Measurements from ENCODE around the gene LEKR1.

Gene LEKR1

DNA sequence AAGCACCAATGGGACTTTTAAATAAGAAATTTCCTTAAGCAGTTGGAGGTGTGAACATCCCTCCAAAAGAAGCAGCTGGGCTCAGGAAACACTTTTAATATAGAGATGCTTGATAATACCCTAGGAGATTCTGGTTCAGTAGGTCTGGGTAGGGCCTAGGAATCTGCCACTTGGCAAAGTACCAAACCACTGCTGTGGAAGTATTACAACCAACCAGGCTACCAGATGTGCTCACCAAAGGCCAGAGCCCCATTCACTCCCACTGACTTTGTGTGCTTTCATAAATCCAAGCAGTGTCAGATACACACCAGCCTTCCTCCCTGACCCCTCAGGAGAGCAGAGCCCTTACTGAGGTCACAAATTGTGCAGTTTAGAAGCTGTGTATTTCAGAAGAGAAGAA lies 171.2 kb downstream of the LEKR1 start:
- DNase-seq: no peak

DNA sequence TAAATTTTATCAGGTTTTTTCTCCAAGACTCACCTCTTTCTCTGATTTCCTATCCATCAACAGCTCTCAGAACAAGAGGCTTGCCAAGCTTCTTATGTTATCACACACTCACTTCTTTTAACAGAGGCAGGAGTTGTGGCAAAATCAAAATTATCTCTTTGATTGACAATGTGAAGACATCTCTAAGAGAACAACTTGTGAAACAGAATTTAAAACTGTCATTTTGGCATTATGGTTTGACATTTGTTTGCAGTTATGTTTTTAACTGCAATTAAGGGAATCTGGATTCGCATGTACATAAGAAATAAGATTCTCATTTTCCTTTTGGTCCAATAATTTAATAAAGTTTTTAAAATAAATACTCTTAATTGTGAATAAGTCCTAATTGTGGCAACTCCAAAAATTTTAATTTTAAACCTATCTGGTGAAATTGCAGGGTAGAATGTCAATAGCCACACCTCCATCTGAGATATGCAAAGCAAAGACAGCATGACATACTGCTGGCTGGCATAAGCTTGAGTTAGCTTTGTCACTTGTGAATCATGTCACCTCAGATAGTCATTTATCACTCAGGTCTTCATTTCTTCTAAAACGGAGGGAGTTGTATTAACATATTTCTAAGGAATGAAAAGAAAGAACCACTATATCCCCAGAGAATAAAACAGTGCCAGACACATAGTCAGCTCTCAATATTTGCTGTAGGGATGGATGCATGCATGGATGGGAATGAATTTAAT lies 175.2 kb downstream of the LEKR1 start:
- DNase-seq: no peak

DNA sequence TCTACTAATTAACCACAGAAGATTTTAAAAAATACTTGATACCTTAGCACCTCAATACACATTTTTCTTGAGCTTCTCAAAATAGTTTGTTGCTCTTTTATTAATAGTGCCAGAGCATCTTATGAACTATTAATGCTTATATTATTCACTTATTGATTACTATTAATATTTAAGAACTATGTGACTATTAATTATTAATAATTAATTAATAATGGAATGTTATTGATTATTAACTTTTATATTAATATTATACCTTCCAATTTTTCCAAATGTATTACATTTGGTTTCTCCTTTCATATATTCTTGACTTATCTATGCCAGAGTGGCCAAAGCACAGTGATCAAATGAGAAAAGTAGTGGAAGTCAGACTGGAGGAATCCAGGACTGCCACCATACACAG lies 195.5 kb downstream of the LEKR1 start:
- no peak for DNase-seq

DNA sequence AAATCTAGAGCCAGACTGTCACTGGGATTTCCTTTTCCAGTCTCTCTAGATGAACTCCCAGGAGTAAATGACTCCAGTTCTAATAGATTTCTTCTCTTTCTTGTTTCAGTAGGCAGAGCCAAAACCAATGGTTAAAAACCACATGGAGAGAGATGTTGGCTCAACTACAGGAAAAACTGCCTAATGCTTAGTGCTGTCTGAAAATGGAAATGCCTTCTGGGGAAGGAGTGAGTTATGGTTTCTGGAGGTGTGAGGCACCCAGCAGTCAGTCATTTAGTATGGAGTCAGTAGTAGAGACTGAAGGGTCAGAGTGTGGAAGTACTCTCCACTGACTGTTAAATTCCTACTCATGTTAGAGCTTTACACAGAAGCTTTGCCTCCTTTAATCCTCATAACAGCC lies 197.1 kb downstream of the LEKR1 start:
- no peak for DNase-seq

DNA sequence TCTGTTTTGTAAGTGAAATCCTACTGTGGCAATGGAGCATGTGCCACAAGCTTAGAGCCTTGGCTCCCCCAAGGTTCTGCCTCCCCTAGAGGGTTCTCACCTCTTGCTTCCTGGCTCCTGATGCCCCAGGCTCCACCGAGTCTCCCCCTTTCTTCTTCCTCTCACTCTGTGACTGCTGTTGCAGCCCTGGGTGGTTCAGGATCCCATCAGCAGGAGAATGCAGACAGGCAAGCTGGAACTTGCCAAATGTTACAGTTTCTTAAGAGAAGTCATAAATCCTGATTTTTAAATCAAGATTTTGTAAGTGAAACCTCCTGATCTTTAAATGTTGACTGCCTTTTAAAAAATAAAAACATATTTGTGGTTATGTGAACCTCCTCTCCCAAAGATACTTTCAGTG lies 199.9 kb downstream of the LEKR1 start:
- DNase-seq: no peak

DNA sequence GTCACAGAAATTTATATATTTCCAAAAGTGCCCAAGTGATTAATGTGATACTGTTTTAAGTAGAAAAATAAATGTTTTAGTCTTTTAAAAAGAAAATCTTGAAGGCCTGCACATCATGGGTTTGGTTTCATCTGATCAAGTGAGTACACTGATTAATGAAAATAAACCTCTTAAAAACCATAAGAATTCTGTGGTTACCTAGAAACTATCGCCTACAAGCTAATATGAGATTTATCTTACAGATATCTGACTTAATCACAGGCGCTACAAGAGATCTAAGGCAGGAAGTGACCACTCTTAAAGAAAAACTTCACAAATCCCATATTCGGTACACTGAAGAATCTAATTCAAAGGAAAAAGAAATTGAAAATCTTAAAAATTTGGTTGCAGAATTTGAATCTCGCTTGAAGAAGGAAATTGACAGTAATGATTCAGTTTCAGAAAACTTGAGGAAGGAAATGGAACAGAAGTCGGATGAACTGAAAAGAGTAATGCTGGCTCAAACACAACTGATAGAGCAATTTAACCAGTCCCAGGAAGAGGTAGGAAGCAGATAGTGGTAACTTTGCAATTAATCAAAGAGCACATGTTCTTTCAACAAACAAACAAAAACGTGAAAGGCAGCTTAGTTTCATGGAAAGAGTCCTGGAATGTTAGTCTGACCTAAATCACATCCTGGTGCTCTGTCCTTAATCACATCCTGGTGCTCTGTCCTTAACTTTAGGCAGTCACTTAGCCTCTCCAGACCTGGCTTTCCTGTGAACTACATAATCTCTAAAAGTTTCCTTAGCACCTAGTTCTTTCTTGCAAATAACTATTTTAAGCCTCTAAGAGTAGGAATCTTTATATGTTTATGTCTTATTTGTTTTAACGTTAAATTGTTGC lies 201.9 kb downstream of the LEKR1 start:
- no peak for DNase-seq

DNA sequence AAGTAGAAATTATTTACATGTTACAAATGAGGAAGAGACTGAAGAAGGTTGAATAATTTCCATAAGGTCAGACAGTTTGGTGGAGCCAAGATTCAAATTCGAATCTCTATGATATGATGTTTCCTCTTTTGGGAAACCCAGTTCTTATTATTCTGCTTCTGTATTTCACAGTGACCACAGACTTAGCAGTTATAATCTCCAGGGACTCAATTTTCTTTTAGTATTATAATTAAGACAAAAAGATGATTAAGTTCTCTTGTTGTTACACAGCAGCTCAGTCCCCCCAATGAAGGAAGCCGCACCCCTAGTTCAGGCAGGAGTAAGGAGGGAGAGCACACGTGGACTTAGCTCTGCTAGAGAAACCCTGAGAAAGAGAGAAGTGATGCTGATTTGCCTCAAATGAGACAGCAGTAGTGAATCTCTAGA lies 203.2 kb downstream of the LEKR1 start:
- DNase-seq: no peak

DNA sequence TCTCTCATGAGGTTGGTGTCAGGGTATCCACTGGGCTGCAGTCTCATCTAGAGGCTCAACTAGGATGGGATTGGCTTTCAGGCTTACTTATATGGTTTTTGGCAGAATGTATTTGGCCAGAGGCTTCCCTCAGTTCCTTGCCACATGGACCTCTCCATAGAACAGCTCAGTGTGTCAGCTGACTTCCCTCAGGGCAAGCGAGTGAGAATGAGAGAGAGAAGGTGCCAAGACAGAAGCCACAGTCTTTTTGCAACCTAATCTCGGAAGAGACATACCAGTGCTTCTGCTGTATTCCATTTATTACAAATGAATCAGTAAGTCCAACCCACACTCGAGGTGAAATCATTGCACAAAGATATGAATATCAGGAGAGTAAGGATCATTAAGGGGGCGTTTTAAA lies 204.6 kb downstream of the LEKR1 start:
- no peak for DNase-seq

DNA sequence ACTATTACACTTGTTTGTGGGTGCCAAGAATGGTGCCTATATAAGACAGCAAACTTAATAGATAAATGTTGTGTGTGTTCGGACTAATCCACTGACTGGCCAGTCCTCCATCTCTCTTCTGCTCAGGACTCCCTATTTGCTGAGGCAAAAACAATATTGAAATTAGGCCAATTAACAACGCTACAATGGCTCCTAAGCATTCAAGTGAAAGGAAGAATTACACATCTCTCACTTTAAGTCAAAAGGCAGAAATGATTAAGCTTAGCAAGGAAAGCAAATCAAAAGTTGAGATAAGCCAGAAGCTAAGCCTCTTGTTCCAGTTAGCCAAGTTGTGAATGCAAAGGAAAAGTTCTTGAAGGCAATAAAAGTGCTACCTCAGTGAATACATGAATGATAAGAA lies 206.8 kb downstream of the LEKR1 start:
- DNase-seq: no peak

DNA sequence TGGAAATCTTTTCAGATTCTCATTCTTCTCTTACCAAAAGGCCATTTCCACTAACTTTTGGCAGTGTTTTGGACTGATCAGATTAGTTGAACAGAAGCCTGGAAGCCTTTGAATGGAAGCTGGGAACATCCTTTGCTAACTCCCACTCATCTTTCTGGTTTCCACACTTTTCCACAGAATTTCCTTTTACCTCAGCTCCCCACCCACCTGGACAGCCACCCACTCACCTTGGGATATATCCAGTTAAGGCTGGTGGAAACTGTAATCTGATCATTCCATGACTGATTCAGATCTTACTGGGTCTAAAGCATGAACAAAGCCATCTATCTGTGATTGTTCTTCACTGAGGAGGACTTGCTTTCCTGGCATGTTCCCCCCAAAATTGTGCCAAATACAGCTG lies 214.3 kb downstream of the LEKR1 start:
- DNase-seq: no peak

DNA sequence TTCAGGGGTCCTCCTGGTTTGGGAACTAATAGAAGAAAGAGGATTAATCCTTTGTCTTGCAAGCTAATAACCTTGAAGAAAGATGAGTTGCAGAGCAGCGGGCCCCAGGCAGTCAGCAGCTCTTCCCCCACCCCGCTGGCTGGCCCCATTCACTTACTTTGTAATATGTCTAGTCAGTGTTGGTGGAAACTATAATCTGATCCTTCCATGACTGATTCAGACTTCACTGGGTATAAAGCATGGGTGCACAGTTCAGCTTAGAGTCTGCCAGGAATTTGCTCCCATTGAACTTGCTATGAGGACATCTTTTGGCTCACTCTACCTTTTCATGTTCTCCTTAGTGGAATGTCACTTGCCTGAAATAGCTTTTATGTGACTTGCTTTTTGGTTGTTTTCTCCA lies 216.1 kb downstream of the LEKR1 start:
- no peak for DNase-seq

DNA sequence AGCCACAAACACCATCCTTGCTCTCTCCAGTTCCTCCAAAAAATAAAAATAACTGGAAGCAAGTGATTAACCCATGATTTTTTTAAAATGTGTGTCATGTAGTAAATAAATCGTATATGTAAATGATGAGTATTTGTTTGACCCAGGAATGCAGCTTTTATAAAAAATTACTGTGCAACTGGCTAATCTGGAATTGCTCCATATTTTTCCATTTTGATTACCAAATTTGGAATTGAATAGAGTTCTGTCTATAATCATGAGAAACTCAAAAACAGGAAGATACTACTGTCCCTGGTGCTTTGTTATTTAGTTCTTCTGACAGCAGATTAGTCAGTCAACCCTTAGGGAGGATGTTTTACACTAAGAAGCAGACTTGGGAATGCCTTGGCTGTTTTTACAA lies 217.6 kb downstream of the LEKR1 start:
- no peak for DNase-seq

DNA sequence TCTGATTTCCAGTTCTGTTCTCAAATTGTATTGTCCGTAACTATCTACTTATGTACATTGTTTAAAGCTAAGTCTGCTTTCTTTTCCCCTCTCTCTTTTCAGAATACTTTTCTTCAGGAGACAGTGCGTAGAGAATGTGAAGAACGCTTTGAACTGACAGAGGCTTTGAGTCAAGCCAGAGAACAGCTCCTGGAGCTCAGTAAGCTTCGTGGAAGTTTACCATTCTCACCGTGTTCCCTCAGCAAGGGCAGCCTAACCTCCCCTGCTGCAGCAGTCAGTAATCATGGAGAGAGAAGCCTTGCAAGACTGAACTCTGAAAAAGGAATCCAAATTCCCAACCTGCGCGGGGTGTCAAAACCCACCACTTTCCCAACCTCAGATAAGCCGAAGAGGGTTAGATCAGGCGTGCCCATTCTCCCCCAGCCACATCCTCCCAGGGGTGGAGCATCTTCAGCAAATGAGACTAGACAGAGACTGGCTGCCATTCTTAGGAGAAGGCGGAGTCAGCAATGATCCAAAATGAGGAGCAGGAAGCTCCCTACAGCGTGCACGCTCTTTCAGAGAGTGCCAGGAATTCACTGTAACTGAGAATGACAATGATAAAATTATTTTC lies 219.2 kb downstream of the LEKR1 start:
- DNase-seq: no peak

DNA sequence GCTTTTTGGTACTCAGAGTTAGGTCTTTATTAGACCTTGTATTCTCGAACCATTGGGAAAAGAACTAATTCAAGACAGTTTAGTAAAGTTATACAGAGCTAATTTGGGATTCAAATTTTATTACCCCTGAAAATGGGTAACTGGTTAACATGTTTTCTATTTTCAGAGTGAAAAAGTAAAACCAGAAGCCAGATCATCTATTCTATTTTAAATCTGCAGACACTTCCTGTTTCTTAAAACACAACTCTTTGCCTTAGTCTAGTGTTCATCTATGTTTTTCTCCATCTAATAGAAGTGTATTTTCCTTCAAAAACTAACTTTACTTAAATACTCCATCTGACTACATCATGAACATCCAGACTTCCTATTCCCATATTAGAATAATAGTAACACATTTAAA lies 220.4 kb downstream of the LEKR1 start:
- DNase-seq: no peak

DNA sequence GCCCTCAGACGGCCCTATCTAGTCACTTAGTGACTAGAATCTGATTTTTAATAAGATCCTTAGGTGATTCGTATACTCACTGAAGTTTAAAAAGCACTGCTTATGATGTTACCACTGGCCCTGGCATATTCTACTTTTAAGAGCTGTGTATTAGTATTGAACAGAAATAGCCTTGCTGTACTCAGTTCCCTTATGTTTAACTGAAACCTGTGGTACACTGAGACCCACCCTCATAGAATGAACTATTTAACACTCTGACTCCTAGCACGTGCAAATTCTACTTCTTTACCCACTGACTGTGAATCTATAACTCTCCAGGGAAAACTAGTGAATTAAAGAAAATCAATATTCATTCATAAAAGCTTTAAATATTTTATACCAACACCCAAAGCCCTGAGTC lies 224.9 kb downstream of the LEKR1 start:
- DNase-seq: no peak

DNA sequence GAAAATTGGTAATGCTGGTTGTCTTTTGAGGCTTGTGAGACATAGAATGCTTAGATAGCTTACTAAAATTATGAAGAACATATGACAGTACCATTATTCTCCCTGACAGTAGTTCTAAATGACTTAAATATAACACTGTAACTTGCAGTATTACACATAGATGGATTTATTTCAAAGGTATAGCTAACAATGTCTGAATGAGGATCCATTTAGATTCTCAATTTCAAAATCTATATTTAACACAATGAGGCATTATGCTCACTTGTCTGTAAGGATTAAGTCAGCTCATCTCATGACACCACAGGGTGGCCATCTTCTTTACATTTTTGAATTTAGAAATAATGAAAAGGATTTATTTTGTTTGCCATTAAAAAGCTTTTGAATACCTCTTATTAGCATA lies 225.4 kb downstream of the LEKR1 start:
- DNase-seq: no peak

DNA sequence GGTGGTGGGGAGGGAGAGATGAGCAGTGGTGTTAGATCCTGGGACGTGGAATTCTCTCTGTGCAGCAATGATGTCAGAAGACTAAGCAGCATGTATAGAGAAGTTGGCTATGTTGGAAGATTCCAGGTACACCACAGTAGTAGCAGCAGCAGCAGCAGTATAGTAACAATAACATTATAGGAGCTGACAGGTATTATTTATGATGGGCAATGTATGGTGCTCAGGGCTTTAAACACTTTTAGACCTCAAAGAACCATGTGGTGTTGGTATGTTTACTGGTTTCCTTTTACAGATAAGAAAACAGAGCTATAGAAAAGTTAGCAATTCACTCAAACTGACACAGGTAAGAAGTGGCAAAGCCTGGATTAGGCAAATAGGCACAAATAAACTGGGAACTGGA lies 229.9 kb downstream of the LEKR1 start:
- DNase-seq: no peak

DNA sequence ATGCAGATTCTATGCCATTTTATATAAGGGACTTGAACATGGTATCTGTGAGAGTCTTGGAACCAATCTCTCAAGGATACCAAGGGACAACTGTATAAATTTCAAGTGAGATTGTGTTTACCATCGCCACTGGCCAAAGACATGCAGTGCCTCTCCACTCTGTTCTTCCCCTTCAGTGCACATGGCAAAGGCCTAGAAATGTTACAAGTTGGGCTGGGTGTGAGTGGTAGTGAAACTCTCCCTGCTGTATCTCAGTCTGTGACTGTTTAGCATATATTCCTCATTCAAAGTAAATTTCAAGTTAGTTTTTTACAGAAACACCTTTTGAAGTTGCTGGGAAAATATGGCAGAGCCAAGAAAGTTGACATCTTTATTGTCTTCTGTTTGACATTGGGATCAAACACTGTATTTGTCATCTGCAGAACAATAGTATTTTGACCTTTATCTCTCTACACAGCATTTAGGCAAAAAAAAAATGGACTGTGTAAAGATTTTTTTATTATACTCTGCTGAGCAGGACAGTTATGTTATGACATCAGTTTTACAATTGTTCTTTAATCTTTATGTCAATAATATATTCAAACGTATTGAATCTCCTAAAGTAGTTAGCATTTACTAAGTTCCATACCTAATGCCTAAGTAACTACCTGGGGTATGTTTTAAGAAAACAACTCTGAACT lies 232.4 kb downstream of the LEKR1 start:
- DNase-seq: no peak

DNA sequence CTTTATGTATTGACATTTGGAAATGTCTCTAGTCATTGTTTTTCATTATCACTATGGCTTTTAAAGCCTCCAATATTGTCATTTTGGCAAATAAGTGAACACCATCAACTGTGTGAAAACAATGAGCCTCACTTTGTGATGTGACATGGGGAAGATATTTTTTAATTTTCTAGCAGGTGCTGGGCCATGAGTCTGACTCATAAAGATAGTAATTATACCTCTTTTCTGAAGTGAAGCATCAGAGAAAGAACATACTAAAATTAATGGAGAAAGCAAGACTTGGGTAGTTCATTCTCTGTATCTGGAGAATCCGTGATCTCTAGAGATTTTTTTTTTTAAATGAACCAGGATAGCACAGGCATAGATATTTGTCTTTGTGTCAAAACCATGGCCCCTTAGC lies 233.0 kb downstream of the LEKR1 start:
- no peak for DNase-seq

DNA sequence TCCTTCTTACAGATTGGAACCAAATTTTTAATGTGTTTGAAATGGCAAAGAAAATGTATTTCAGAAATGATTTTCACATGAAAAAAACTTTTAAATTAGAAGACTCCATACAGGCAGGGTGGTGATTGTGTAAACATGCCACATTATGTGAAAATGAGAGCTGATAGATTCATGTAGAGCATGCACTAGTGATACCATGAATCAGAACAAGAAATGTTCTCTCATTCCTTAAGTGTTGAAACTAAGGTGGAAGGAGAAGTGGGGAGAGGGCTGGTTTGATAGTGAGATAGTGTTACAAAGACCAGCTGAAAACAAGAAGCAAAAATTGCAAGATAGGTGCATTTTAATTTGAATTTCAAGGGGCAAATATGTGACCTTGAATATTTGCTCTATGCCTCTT lies 233.5 kb downstream of the LEKR1 start:
- no peak for DNase-seq

DNA sequence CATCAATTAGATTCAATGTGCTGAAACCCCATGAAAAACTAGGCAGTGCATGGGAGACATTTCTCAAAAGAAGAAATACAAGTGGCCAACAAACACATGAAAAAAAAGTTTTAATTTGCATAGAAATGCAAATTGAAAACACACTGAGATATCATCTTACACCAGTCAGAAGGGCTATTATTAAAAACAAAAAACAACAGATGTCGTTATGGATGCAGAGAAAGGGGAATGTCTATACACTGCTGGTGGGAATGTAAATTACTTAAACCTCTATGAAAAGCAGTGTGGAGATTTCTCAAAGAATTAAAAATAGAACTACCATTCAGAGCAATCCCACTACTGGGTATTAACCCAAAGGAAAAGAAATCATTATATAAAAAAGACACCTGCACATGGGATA lies 235.1 kb downstream of the LEKR1 start:
- peak; percentile 77 for DNase-seq

DNA sequence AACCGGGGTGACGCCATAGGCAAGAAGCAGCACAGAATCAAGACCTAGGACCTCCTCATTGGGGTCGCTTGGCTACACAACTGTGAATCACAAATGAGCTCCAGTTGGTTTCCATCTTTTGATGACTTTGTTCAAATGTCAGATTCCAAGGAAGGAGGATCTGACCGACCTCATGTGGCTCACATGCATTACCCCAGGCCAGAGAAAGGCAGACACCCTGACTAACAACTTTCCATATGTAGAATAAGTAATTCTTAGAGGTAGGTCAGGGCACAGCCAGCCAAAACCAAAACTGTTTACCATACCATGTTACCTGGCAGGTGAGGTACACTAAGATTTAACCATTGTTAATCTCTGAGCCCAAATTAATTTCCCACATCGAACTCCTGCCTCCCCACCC lies 237.3 kb downstream of the LEKR1 start:
- DNase-seq: no peak

DNA sequence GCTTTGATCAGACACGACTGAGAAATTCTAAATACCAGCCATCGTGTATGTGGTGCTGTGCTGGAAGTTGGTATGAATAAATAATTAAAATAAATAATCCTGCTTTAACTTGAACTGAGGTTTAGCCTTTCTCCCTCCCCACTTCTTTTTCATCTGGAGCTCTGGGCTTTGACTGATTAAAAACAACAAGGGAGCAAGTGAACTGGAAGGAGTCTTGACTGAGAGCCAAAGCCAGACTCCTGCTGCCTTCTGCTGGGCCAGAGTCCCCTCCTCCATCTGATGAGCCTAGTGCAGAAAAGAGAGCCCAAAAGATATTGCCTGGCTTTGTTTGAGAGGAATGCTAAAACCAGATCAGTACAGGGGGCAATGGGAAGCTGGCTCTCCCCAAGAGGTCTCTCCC lies 237.8 kb downstream of the LEKR1 start:
- no peak for DNase-seq

DNA sequence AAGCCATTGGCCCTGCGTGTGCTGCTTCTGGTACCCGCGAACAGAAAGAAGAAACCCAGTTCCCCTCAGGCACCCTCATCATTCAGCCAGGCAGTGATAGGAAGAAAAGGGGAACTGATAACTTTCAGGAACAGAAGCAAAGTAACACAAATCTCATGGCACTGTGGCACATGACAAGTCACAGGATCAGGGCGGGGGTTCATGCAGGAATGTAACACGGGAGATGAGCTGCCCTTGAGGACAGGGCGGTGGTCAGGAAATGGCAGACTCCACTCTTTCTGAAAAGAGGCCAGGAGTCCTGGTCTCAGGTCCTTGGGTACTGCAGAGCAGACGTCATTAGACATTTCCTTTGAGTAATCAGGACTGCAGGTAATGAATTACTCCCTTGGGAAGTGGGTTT lies 238.2 kb downstream of the LEKR1 start:
- DNase-seq: no peak

Data from NCI-H1048 (cell line).